Peyer's patch (tissue), 4 donors: Measurements from ENCODE around the gene EN2. TPM values are rescaled to one million over a fixed set of nuclear protein-coding genes. Genes with fewer than 3 reads are reported as not detected.

ENCODE experiments used
- DNase-seq, 3 donors: peaks; one replicate each; pipeline ENCODE4 v3.0.0-alpha.2; 2017 to 2019
- H3K27ac ChIP-seq, 4 donors: fragments of 200-600 bp; sonication (generic); one replicate each; pipeline ENCODE4 v1.5.1; 2016 to 2019
- H3K27me3 ChIP-seq, 2 donors: fragments of 200-600 bp; sonication (generic); one replicate each; pipeline ENCODE4 v1.5.1; 2019
- H3K36me3 ChIP-seq, 3 donors: fragments of 200-600 bp; sonication (generic); one replicate each; pipeline ENCODE4 v1.5.1; 2016 to 2019
- H3K4me1 ChIP-seq, 4 donors: fragments of 200-600 bp; sonication (generic); one replicate each; pipeline ENCODE4 v1.5.1; 2016 to 2019
- H3K4me3 ChIP-seq, 4 donors: fragments of 200-600 bp; sonication (generic); 1 replicate in 3 of 4; 2 replicates in 1 of 4; pipeline ENCODE4 v1.5.1; 2016 to 2019; ENCODE audit warnings: mild to moderate bottlenecking in 1 of 4
- H3K9me3 ChIP-seq, 4 donors: fragments of 200-600 bp; sonication (generic); one replicate each; pipeline ENCODE4 v1.5.1; 2016 to 2019; ENCODE audit warnings: mild to moderate bottlenecking in 1 of 4
- CTCF ChIP-seq, 6 experiments: fragments of 450-650 bp in 4 of 6; fragments of 200-600 bp in 2 of 6; sonication (generic) in 1 of 6; IDR thresholded peaks; one replicate each; pipeline ENCODE4 v1.5.1; 2017 to 2019; ENCODE audit warnings: antibody characterized with exemption in 6 of 6, mild to moderate bottlenecking in 3 of 6, moderate library complexity in 1 of 6
- POLR2A ChIP-seq, 2 donors: fragments of 450-650 bp; IDR thresholded peaks; one replicate each; pipeline ENCODE4 v1.5.1; 2017; ENCODE audit warnings: antibody characterized with exemption in 2 of 2, mild to moderate bottlenecking in 2 of 2, moderate library complexity in 2 of 2
- total RNA-seq, 4 donors: library from RNA; depleted of rRNA; stranded (reverse); fragments of >200 nt; gene quantifications; one replicate each; pipeline ENCODE4 v1.1.0, GENCODE V29; 2016

Gene EN2
- total RNA-seq, 4 donors from 2014 or later, result not detected

DNA sequence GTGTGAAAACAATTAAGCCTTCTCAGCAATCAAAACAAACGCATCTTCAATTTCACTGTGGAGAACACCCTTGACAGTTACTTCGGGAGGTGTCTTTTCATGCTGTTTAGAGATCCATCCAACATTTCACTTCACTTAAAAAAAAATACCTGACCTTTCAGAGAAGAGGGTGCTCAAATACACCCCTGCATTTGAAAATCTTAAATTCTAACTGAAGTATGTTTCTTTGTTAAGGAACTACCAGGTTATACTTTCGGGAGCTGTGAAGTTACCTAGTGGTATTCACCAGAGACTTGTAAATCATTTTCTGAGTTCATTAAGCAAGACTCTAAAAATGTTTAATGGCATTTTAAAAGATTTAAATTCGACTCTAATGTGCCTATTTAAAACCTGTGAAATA lies 49.6 kb downstream of the EN2 start:
- no peak for DNase-seq
- TF ChIP-seq POLR2A (IDR thresholded peaks at IDR 0.05) (no peak), CTCF (IDR thresholded peaks at IDR 0.05) (no peak)
- H3K27me3 ChIP-seq, result peaks cover 0 to 47% of the 10 kb centered on the region in 2 donors
- peaks cover 0 to 8% (median 0%) of the 10 kb centered on the region in 4 donors for H3K4me1 ChIP-seq
- no peaks in the 10 kb centered on the region for H3K9me3 ChIP-seq
- H3K4me3 ChIP-seq, result no peak overlapping the region
- no peaks in the 10 kb centered on the region for H3K36me3 ChIP-seq
- no peak overlapping the region for H3K27ac ChIP-seq

DNA sequence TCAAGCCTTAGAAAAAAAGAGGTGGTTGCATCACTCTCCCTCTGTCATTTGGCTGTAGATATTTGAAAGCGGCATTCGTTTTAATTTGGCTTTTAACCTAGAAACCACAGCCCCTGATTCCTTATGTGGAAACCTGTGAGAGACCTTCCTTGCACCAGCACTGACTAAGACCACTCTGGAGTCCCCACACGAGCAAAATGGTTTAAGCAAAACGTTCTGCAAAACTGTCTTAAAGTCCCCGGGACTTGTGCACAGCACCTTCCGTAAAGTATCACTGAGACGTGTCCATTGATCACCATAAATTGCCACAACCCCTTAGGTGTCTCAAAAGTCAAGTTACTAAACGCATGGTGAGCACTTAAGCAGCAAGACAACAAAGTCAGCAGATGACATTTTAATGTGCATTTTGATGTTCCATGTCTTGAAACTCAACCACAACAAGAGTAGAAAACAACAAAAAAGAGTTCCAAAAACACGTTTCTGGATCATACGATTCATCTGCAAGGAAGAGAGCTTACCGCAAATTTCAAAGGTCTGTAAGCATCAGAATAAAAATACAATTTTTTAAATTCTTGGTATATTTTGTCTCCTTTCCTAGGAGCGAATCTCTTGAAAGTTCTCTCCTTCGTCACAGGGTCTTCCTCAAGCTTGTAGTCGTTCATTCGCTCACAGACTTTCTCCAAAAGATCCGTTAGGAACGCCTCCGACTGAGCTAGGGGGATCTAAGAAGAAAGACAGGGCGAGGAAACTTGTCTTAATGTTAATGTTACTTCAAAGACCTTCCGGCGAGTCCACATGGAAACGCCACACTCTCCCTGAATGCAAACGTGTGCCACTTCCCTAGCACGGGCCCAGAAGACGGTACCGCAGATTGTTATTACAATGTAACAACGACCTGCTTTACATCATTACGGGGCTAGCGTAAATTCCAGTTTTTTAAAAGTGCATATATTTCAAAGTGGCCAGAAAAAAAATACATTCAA lies 50.7 kb downstream of the EN2 start:
- Histone ChIP-seq H3K27me3 (peaks cover 0 to 41% of the 10 kb centered on the region in 2 donors), H3K4me1 (peaks cover 0 to 8% (median 0%) of the 10 kb centered on the region in 4 donors), H3K4me3 (no peak overlapping the region), H3K9me3 (no peaks in the 10 kb centered on the region), H3K36me3 (no peaks in the 10 kb centered on the region), H3K27ac (no peak overlapping the region)
- no peak for TF ChIP-seq POLR2A (IDR thresholded peaks at IDR 0.05)
- no peak for TF ChIP-seq CTCF (IDR thresholded peaks at IDR 0.05)
- DNase-seq, result no peak

DNA sequence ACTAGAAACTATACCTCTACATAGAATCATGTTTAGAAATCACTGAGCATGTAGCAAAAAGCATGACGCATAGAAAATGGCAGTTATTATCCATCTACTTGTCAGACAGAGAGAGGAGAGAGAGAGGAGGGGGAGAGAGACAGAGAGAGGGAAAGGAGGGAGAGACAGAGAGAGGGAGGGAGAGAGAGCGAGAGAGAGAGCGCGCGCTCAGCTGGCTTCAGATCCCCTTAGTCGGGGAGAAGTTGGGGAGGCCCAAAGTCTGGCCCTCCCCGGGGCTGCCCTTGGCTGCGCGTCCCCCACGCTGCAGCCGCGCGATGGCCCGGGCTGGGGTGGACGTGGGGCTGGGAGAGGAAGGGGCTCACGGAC lies 51.4 kb downstream of the EN2 start:
- Histone ChIP-seq H3K4me1 (peaks cover 0 to 8% (median 0%) of the 10 kb centered on the region in 4 donors), H3K27me3 (peaks cover 0 to 41% of the 10 kb centered on the region in 2 donors), H3K36me3 (no peaks in the 10 kb centered on the region), H3K4me3 (no peak overlapping the region), H3K9me3 (no peaks in the 10 kb centered on the region), H3K27ac (no peak overlapping the region)
- no peak for DNase-seq
- TF ChIP-seq CTCF (IDR thresholded peaks at IDR 0.05), result no peak
- no peak for TF ChIP-seq POLR2A (IDR thresholded peaks at IDR 0.05)

- Histone ChIP-seq H3K36me3 (no peaks in the 10 kb centered on the region), H3K9me3 (no peaks in the 10 kb centered on the region), H3K27me3 (peaks cover 0 to 37% of the 10 kb centered on the region in 2 donors), H3K4me3 (peak overlapping the region in 3 of 4 donors; percentile 4 to 19 (median 7)), H3K4me1 (peaks cover 0 to 8% (median 0%) of the 10 kb centered on the region in 4 donors), H3K27ac (no peak overlapping the region)
- TF ChIP-seq POLR2A (IDR thresholded peaks at IDR 0.05), result no peak
- no peak for TF ChIP-seq CTCF (IDR thresholded peaks at IDR 0.05)
- DNase-seq, result no peak
Measured at GRCh38 chr7:155509725-155510551, 52.0 kb downstream of the EN2 start.

GRCh38 chr7:155510975-155511701 lies 53.2 kb downstream of the EN2 start:
- no peaks in the 10 kb centered on the region for H3K9me3 ChIP-seq
- peaks cover 0 to 8% (median 0%) of the 10 kb centered on the region in 4 donors for H3K4me1 ChIP-seq
- H3K27me3 ChIP-seq, result peaks cover 0 to 26% of the 10 kb centered on the region in 2 donors
- TF ChIP-seq POLR2A (IDR thresholded peaks at IDR 0.05), result no peak
- TF ChIP-seq CTCF (IDR thresholded peaks at IDR 0.05), result no peak
- DNase-seq, result no peak
- H3K36me3 ChIP-seq, result no peaks in the 10 kb centered on the region
- H3K4me3 ChIP-seq, result no peak overlapping the region
- no peak overlapping the region for H3K27ac ChIP-seq
